Coronary artery (tissue), 2 donors: ENCODE results near the gene FGF16.

Experiments used
- DNase-seq: peaks from one replicate; pipeline ENCODE4 v3.0.0-alpha.2; 2017; ENCODE audit warnings: low spot score
- H3K27ac ChIP-seq, 2 donors: fragments of 200-600 bp; sonication (generic); one replicate each; pipeline ENCODE4 v1.5.1; 2016 to 2019
- H3K4me3 ChIP-seq: fragments of 200-600 bp; sonication (generic); 2 replicates; pipeline ENCODE4 v1.5.1; 2016; ENCODE audit warnings: mild to moderate bottlenecking, moderate library complexity
- CTCF ChIP-seq: fragments of 200-600 bp; sonication (generic); IDR thresholded peaks from one replicate; pipeline ENCODE4 v1.5.1; 2019; ENCODE audit warnings: antibody characterized with exemption

Gene FGF16

DNA sequence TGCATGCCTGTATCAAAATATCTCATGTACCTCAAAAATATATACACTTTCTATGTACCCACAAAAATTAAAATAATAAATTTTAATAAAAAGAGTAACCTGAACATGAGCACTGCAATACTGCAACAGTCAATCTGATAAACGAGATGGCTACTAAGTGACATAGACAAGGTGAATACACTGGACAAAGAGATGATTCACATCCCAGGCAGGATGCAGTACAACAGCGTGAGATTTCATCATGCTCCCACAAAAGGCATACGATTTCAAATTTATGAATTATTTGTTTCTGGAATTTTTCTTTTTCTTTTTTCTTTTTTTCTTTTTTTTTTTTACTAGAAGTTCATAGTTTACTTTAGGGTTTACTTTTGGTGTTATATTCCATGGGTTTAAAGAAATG is 12.2 kb upstream of the FGF16 start:
- Histone ChIP-seq H3K27ac (no peak overlapping the region), H3K4me3 (no peak overlapping the region)
- DNase-seq = no peak
- no peak for TF ChIP-seq CTCF

GRCh38 chrX:77436271-77436670 is 10.9 kb upstream of the FGF16 start:
- DNase-seq = no peak
- no peak overlapping the region for H3K27ac ChIP-seq
- TF ChIP-seq CTCF = no peak
- H3K4me3 ChIP-seq = no peak overlapping the region

DNA sequence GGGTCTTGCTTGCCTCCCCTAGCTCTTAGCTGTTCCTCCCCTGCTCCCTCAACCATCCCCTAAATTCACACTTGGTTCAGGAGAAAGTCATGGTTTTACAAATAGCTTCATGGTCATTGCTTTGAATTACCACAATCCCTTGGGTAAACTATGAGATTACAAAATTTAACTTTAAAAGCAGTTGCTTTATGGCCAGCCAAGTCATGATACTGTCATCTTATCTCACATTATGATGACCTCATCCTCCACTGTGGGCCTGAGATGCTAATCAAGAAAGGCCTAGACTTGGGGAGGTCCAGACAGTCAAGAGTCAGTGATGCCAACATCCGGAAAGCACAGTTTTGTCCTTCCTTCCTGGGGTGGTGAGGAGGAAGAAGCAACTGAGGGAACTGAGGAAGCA is 10.5 kb upstream of the FGF16 start:
- no peak for DNase-seq
- H3K4me3 ChIP-seq = no peak overlapping the region
- H3K27ac ChIP-seq = no peak overlapping the region
- TF ChIP-seq CTCF = no peak

DNA sequence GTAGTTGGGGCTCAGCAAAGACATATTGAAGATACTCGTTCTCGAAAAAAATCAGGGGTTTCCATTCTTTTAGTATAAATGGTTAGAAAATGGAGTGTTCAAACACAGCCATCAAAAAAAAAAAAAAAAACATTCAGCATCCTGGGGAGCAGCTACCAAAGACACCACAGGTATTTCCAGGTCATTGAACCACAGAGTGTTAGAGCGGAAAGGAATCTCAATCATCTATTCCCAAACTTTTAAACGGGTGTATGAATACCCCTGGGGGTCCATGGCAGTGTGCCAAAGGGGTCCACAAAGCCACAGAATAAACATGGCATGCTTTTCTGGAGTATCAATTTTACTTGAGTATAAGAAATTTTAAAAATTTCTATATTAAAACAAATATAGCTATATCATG is 6.9 kb upstream of the FGF16 start:
- TF ChIP-seq CTCF = no peak

GRCh38 chrX:77441033-77441432 is 6.2 kb upstream of the FGF16 start:
- H3K27ac ChIP-seq = no peak overlapping the region
- TF ChIP-seq CTCF = no peak

More for the DNA sequence above, 6.9 kb upstream of the FGF16 start:
- Histone ChIP-seq H3K27ac (no peak overlapping the region), H3K4me3 (no peak overlapping the region)
- DNase-seq = no peak

DNA sequence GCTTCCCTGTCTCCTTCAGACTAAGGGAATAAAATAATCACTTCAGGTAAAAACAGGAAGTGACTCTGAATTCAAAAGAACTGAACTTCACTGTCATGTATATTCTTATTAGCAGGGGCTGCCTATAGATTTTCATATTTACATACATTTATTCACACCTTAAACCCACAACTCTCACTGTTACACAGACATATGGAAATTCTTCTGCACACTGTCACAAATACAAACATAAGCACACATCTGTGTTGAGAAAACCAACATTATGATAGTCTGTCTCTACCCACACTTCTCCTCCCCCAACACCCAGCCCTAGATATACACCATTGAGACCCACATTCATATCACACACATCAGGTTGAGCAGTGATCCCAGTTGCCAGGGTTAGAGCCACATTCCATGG is 5.7 kb upstream of the FGF16 start:
- Histone ChIP-seq H3K4me3 (no peak overlapping the region), H3K27ac (no peak overlapping the region)
- no peak for DNase-seq

More at GRCh38 chrX:77441033-77441432, 6.2 kb upstream of the FGF16 start:
- no peak for DNase-seq
- no peak overlapping the region for H3K4me3 ChIP-seq

DNA sequence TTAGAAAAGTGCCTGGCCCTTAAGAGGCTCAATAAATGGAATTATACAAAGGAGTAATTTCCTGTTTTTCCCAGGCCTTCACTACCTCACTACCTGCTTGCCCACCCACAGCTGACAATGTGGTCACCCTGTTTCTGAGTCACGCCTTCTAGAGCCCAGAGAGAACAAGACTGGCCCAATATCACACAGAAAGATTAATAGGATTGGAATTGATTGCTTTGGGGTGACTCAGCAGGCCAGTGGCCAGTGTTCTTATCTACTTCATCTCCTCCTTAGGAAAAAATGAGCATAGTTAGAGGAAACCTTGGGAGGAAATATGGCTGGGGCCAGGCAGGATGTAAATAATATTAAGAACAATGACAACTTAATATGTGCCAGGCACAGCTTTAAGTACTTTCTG is 4.5 kb upstream of the FGF16 start:
- DNase-seq = no peak
- Histone ChIP-seq H3K27ac (no peak overlapping the region), H3K4me3 (no peak overlapping the region)
- no peak for TF ChIP-seq CTCF

More for the DNA sequence above, 5.7 kb upstream of the FGF16 start:
- TF ChIP-seq CTCF = no peak
